IMR-90 (cell line): ENCODE measurements around the gene FLII. TPM values are rescaled to one million over a fixed set of nuclear protein-coding genes. Genes with fewer than 3 reads are reported as not detected.

Experiments used
- ATAC-seq: fragments of 200-7000 bp; cut with Tn5 transposase; 2 replicates; pipeline ENCODE4 v1.9.1; 2020; ENCODE audit warnings: low read depth, mild to moderate bottlenecking, moderate library complexity
- BruUV-seq: library from RNA; stranded (reverse); fragments of 400-500 nt; replicated peaks from 2 replicates; lab custom pipeline; 2021; lab: Mats Ljungman, UMichigan
- CTCF ChIA-PET: fragments of 300-600 bp; formaldehyde crosslinking; extraction: SDS; loops from one replicate; lab custom pipeline; 2021; ENCODE audit warnings: antibody characterized with exemption; lab: Yijun Ruan, JAX
- POLR2A ChIA-PET: fragments of 300-600 bp; sonication (Branson Sonifier 250); formaldehyde crosslinking; loops from one replicate; lab custom pipeline; 2022; ENCODE audit warnings: antibody characterized with exemption; ENCODE audit not compliant: unreplicated experiment; lab: Charles Lee
- DNase-seq: peaks from one replicate; pipeline ENCODE4 v3.0.0; 2013
- H2AFZ ChIP-seq: replicated peaks from 2 replicates; pipeline ENCODE3; 2013; ENCODE audit warnings: low read length, mild to moderate bottlenecking; ENCODE audit not compliant: poor library complexity
- H2AK5ac ChIP-seq: 2 replicates; pipeline ENCODE4 v1.6.1; 2013; ENCODE audit warnings: low read depth, low read length, inconsistent platforms
- H2AK9ac ChIP-seq: replicated peaks from 2 replicates; pipeline ENCODE3; 2013; ENCODE audit warnings: mild to moderate bottlenecking, low read depth, low read length, moderate library complexity; ENCODE audit not compliant: poor library complexity
- H2BK120ac ChIP-seq: 2 replicates; pipeline ENCODE4 v1.6.1; 2013; ENCODE audit warnings: low read depth, low read length, inconsistent platforms
- H2BK15ac ChIP-seq: 3 replicates; pipeline ENCODE4 v1.6.1; 2013; ENCODE audit warnings: low read depth, low read length, inconsistent platforms
- H2BK20ac ChIP-seq: 2 replicates; pipeline ENCODE4 v1.6.1; 2013; ENCODE audit warnings: low read depth, mild to moderate bottlenecking, inconsistent platforms, low read length, moderate library complexity
- H2BK5ac ChIP-seq: 2 replicates; pipeline ENCODE4 v1.6.1; 2013; ENCODE audit warnings: mild to moderate bottlenecking, low read depth, low read length, inconsistent platforms; ENCODE audit not compliant: poor library complexity, severe bottlenecking
- H3K14ac ChIP-seq: replicated peaks from 2 replicates; pipeline ENCODE4 v1.6.1; 2013; ENCODE audit warnings: low read depth, low read length, inconsistent platforms
- H3K18ac ChIP-seq: 2 replicates; pipeline ENCODE4 v1.6.1; 2013; ENCODE audit warnings: low read depth, low read length, control low read depth
- H3K23ac ChIP-seq: 2 replicates; pipeline ENCODE4 v1.6.1; 2013; ENCODE audit warnings: low read depth, low read length, inconsistent platforms
- H3K27ac ChIP-seq: 2 replicates; pipeline ENCODE4 v1.5.1; 2013; ENCODE audit warnings: mild to moderate bottlenecking, control low read depth, low read length; ENCODE audit not compliant: insufficient read depth
- H3K27me3 ChIP-seq: 2 replicates; pipeline ENCODE4 v1.6.1; 2013; ENCODE audit warnings: low read length; ENCODE audit not compliant: control insufficient read depth, insufficient read depth
- H3K36me3 ChIP-seq: 2 replicates; pipeline ENCODE4 v1.6.1; 2013; ENCODE audit warnings: low read length, mixed read lengths; ENCODE audit not compliant: control insufficient read depth, insufficient read depth
- H3K4ac ChIP-seq: 2 replicates; pipeline ENCODE4 v1.6.1; 2013; ENCODE audit warnings: low read depth, low read length, inconsistent platforms
- H3K4me1 ChIP-seq: 2 replicates; pipeline ENCODE4 v1.6.1; 2013; ENCODE audit warnings: low read length, mixed read lengths; ENCODE audit not compliant: control insufficient read depth, insufficient read depth
- H3K4me2 ChIP-seq: 2 replicates; pipeline ENCODE4 v1.6.1; 2013; ENCODE audit warnings: low read depth, mild to moderate bottlenecking, control low read depth, low read length, moderate library complexity
- H3K4me3 ChIP-seq: 2 replicates; pipeline ENCODE4 v1.5.1; 2013; ENCODE audit warnings: low read depth, mild to moderate bottlenecking, control low read depth, low read length, moderate library complexity; ENCODE audit not compliant: insufficient read depth
- H3K56ac ChIP-seq: 2 replicates; pipeline ENCODE4 v1.6.1; 2013; ENCODE audit warnings: low read length, inconsistent platforms; ENCODE audit not compliant: insufficient read depth; ENCODE audit errors: extremely low read depth
- H3K79me1 ChIP-seq, 2 experiments: 2 replicates each; pipeline ENCODE4 v1.6.1; 2013; ENCODE audit warnings: low read length in 2 of 2, inconsistent platforms in 1 of 2, low read depth in 1 of 2
- H3K9ac ChIP-seq: 2 replicates; pipeline ENCODE4 v1.6.1; 2013; ENCODE audit warnings: low read depth, low read length, control low read depth
- H3K9me1 ChIP-seq: 2 replicates; pipeline ENCODE4 v1.6.1; 2013; ENCODE audit warnings: low read length, inconsistent platforms; ENCODE audit not compliant: insufficient read depth
- H3K9me3 ChIP-seq: 2 replicates; pipeline ENCODE4 v1.6.1; 2013; ENCODE audit warnings: low read length; ENCODE audit not compliant: control insufficient read depth, insufficient read depth
- H4K20me1 ChIP-seq: 2 replicates; pipeline ENCODE4 v1.6.1; 2013; ENCODE audit warnings: low read length, inconsistent platforms; ENCODE audit not compliant: insufficient read depth
- H4K5ac ChIP-seq: 2 replicates; pipeline ENCODE4 v1.6.1; 2013; ENCODE audit warnings: mild to moderate bottlenecking, low read depth, low read length, control low read depth
- H4K8ac ChIP-seq, 2 experiments: 2 replicates each; pipeline ENCODE4 v1.6.1; 2013; ENCODE audit warnings: low read depth in 2 of 2, low read length in 2 of 2, control low read depth in 1 of 2, inconsistent platforms in 1 of 2
- H4K91ac ChIP-seq: 2 replicates; pipeline ENCODE4 v1.6.1; 2013; ENCODE audit warnings: low read depth, low read length, inconsistent platforms; ENCODE audit not compliant: insufficient read depth
- BHLHE40 ChIP-seq: fragments of 150-350 bp; IDR thresholded peaks from 2 replicates; pipeline ENCODE4 v1.6.1; 2016; ENCODE audit warnings: mild to moderate bottlenecking, low read depth, low read length
- CEBPB ChIP-seq: IDR thresholded peaks from 2 replicates; pipeline ENCODE4 v1.6.1; 2012; ENCODE audit warnings: low read depth, low read length, improper control_type of control experiment
- CHD1 ChIP-seq: IDR thresholded peaks from 2 replicates; pipeline ENCODE4 v1.6.1; 2012; ENCODE audit warnings: low read depth, low read length, improper control_type of control experiment
- CTCF ChIP-seq: conservative IDR thresholded peaks from 2 replicates; pipeline ENCODE4 v1.5.1; 2012; ENCODE audit warnings: mild to moderate bottlenecking, low read depth, low read length, improper control_type of control experiment
- ELK1 ChIP-seq: fragments of 150-350 bp; IDR thresholded peaks from 2 replicates; pipeline ENCODE4 v1.6.1; 2016; ENCODE audit warnings: low read depth, mild to moderate bottlenecking, low read length, moderate library complexity, borderline replicate concordance
- FOS ChIP-seq: fragments of 150-350 bp; IDR thresholded peaks from 2 replicates; pipeline ENCODE4 v1.6.1; 2016; ENCODE audit warnings: low read depth, low read length
- MAFK ChIP-seq: IDR thresholded peaks from 2 replicates; pipeline ENCODE4 v1.6.1; 2012; ENCODE audit warnings: low read depth, low read length, improper control_type of control experiment
- MAZ ChIP-seq: IDR thresholded peaks from 2 replicates; pipeline ENCODE4 v1.6.1; 2012; ENCODE audit warnings: low read depth, mild to moderate bottlenecking, low read length, improper control_type of control experiment, moderate library complexity, borderline replicate concordance
- MXI1 ChIP-seq: IDR thresholded peaks from 2 replicates; pipeline ENCODE4 v1.6.1; 2012; ENCODE audit warnings: low read depth, mild to moderate bottlenecking, low read length, moderate library complexity, borderline replicate concordance
- NFE2L2 ChIP-seq: fragments of 150-350 bp; IDR thresholded peaks from 2 replicates; pipeline ENCODE4 v1.6.1; 2016; ENCODE audit warnings: low read depth, mild to moderate bottlenecking, low read length
- POLR2A ChIP-seq: IDR thresholded peaks from 2 replicates; pipeline ENCODE4 v1.6.1; 2012; ENCODE audit warnings: mild to moderate bottlenecking, low read depth, low read length
- RAD21 ChIP-seq: IDR thresholded peaks from 2 replicates; pipeline ENCODE4 v1.6.1; 2012; ENCODE audit warnings: low read length, improper control_type of control experiment
- RCOR1 ChIP-seq: IDR thresholded peaks from 2 replicates; pipeline ENCODE4 v1.6.1; 2012; ENCODE audit warnings: mild to moderate bottlenecking, low read length, improper control_type of control experiment; ENCODE audit not compliant: insufficient replicate concordance
- RFX5 ChIP-seq: IDR thresholded peaks from 2 replicates; pipeline ENCODE4 v1.8.0; 2012; ENCODE audit warnings: low read depth, mild to moderate bottlenecking, low read length, moderate library complexity
- SMC3 ChIP-seq: fragments of 150-350 bp; IDR thresholded peaks from 2 replicates; pipeline ENCODE4 v1.6.1; 2016; ENCODE audit warnings: low read depth, mild to moderate bottlenecking, antibody characterized with exemption, low read length, moderate library complexity
- USF2 ChIP-seq: fragments of 150-350 bp; IDR thresholded peaks from 2 replicates; pipeline ENCODE4 v1.6.1; 2017; ENCODE audit warnings: mild to moderate bottlenecking, antibody characterized with exemption, low read length, low read depth
- WGBS, 2 experiments: methylation state at CpG; one replicate each; pipeline versions ENCODE4 v1.1.5 to v1.1.7; 2013; ENCODE audit warnings: missing lambda C conversion rate in 2 of 2; ENCODE audit not compliant: insufficient read length in 1 of 2; ENCODE audit errors: extremely low coverage in 2 of 2; 5-methylcytosine and 5-hydroxymethylcytosine counted together
- dilution Hi-C: fragments of 300-500 bp; cut with HindIII; formaldehyde crosslinking; loops from one replicate; pipeline ENCODE4 v1.14.3; 2018; ENCODE audit warnings: low sequenced_read_pairs; ENCODE audit not compliant: unreplicated experiment
- in situ Hi-C: fragments of 300-500 bp; cut with MboI; formaldehyde crosslinking; loops from 3 replicates; pipeline ENCODE4 v1.14.3; 2019; ENCODE audit warnings: low sequenced_read_pairs, inconsistent platforms, mixed read lengths
- intact Hi-C: fragments of 100-400 bp; cut with micrococcal nuclease; formaldehyde crosslinking; loops from 2 replicates; pipeline ENCODE4 v1.10.0; 2022
- polyA plus RNA-seq, 3 experiments: library from polyadenylated mRNA; depleted of rRNA; stranded (reverse); fragments of >200 nt; gene quantifications; 2 replicates each; pipeline ENCODE4 v1.2.3, GENCODE V29; 2012; ENCODE audit warnings: low replicate concordance in 1 of 3
- total RNA-seq: library from RNA; depleted of rRNA; stranded (reverse); fragments of >200 nt; gene quantifications from 2 replicates; pipeline ENCODE4 v1.2.3, GENCODE V29; 2012

The FLII gene
- total and polyA plus RNA-seq, 2 of the 4 experiments (the other 2 are of a cell fraction) = 263 to 290 TPM

GRCh38 chr17:18254888-18255649, 3.5 kb downstream of the FLII start:
- intact Hi-C loops (no loop called here), in situ Hi-C loops (no loop called here), dilution Hi-C loops (no loop called here)
- no peak for TF ChIP-seq ELK1
- no peak for TF ChIP-seq CEBPB
- TF ChIP-seq CHD1 = no peak
- TF ChIP-seq USF2 = no peak
- TF ChIP-seq FOS = no peak
- no peak for TF ChIP-seq MXI1
- TF ChIP-seq SMC3 = no peak
- no peak for TF ChIP-seq RCOR1
- no peak for TF ChIP-seq POLR2A
- no peak for TF ChIP-seq BHLHE40
- TF ChIP-seq MAFK = no peak
- no peak for TF ChIP-seq CTCF
- TF ChIP-seq RAD21 = no peak
- TF ChIP-seq RFX5 = no peak
- no peak for TF ChIP-seq NFE2L2
- TF ChIP-seq MAZ = no peak
- peaks cover 10% of the 10 kb centered on the region for H3K4me1 ChIP-seq
- no peaks in the 10 kb centered on the region for H3K27me3 ChIP-seq
- no peak overlapping the region for H2BK5ac ChIP-seq
- no peak overlapping the region for H2AK5ac ChIP-seq
- POLR2A ChIA-PET = no interaction called here
- peaks cover 25% of the 10 kb centered on the region for H4K20me1 ChIP-seq
- no peak overlapping the region for H3K4me2 ChIP-seq
- H3K14ac ChIP-seq = no peak overlapping the region
- no peak overlapping the region for H3K4me3 ChIP-seq
- no peak overlapping the region for H3K23ac ChIP-seq
- H2BK20ac ChIP-seq = no peak overlapping the region
- no peak overlapping the region for H3K18ac ChIP-seq
- H4K8ac ChIP-seq = no peak overlapping the region
- no peaks in the 10 kb centered on the region for H3K9me3 ChIP-seq
- no peak overlapping the region for H3K27ac ChIP-seq
- no peak for ATAC-seq
- H3K9me1 ChIP-seq = peaks cover 5% of the 10 kb centered on the region; the same call in 1 of the 2 replicates
- no TSS peak for BruUV-seq
- no peak overlapping the region for H2AK9ac ChIP-seq
- WGBS, 2 experiments = no CpG with 5 or more reads among the region's 8 CpGs
- H3K9ac ChIP-seq = no peak overlapping the region
- no peak overlapping the region for H3K56ac ChIP-seq
- no peak overlapping the region for H2BK120ac ChIP-seq
- H3K79me1 ChIP-seq = peaks cover 15 to 68% of the 10 kb centered on the region in 2 experiments
- no peak overlapping the region for H2BK15ac ChIP-seq
- no peak for DNase-seq
- H2AFZ ChIP-seq = no peak overlapping the region
- H4K91ac ChIP-seq = no peak overlapping the region
- no peak overlapping the region for H4K5ac ChIP-seq
- no peak overlapping the region for H3K4ac ChIP-seq
- peaks cover 63% of the 10 kb centered on the region for H3K36me3 ChIP-seq
- CTCF ChIA-PET = no interaction called here
